Type B pancreatic cell (in vitro differentiated cells): ENCODE results near the gene RAC3. TPM values are rescaled to one million over a fixed set of nuclear protein-coding genes. Genes with fewer than 3 reads are reported as not detected.
A peak's percentile ranks its signal among the peaks of the same experiment; 100 is the strongest.

ENCODE experiments used
- DNase-seq: peaks from one replicate; pipeline ENCODE4 v3.0.0; 2021; ENCODE audit warnings: mixed read lengths; ENCODE audit not compliant: unreplicated experiment; ENCODE audit errors: extremely low spot score
- H3K27ac Mint-ChIP-seq: 2 replicates; pipeline ENCODE4 v1.8.0; 2021; ENCODE audit warnings: mild to moderate bottlenecking, mixed read lengths
- H3K27me3 Mint-ChIP-seq: 2 replicates; pipeline ENCODE4 v1.8.0; 2021; ENCODE audit warnings: mixed read lengths
- H3K36me3 Mint-ChIP-seq: 2 replicates; pipeline ENCODE4 v1.8.0; 2021; ENCODE audit warnings: mixed read lengths
- H3K4me1 Mint-ChIP-seq: one replicate; pipeline ENCODE4 v1.8.0; 2021; ENCODE audit warnings: mixed read lengths; ENCODE audit not compliant: unreplicated experiment
- H3K4me3 Mint-ChIP-seq: 2 replicates; pipeline ENCODE4 v1.8.0; 2021; ENCODE audit warnings: mild to moderate bottlenecking, mixed read lengths
- H3K9me3 Mint-ChIP-seq: 2 replicates; pipeline ENCODE4 v1.8.0; 2021; ENCODE audit warnings: mixed read lengths
- total RNA-seq: library from RNA; stranded (reverse); gene quantifications from 2 replicates; pipeline ENCODE4 v1.2.1, GENCODE V29; 2021; ENCODE audit warnings: low replicate concordance
- TF ChIP-seq, protein P1 (sequence below): fragments of 200-600 bp; sonication (generic); conservative IDR thresholded peaks from 2 replicates; pipeline ENCODE4 v1.5.0; 2021; ENCODE audit warnings: antibody characterized with exemption, mild to moderate bottlenecking

The RAC3 gene
- total RNA-seq, 1 donor from 2014 or later, result 51.7 TPM

DNA sequence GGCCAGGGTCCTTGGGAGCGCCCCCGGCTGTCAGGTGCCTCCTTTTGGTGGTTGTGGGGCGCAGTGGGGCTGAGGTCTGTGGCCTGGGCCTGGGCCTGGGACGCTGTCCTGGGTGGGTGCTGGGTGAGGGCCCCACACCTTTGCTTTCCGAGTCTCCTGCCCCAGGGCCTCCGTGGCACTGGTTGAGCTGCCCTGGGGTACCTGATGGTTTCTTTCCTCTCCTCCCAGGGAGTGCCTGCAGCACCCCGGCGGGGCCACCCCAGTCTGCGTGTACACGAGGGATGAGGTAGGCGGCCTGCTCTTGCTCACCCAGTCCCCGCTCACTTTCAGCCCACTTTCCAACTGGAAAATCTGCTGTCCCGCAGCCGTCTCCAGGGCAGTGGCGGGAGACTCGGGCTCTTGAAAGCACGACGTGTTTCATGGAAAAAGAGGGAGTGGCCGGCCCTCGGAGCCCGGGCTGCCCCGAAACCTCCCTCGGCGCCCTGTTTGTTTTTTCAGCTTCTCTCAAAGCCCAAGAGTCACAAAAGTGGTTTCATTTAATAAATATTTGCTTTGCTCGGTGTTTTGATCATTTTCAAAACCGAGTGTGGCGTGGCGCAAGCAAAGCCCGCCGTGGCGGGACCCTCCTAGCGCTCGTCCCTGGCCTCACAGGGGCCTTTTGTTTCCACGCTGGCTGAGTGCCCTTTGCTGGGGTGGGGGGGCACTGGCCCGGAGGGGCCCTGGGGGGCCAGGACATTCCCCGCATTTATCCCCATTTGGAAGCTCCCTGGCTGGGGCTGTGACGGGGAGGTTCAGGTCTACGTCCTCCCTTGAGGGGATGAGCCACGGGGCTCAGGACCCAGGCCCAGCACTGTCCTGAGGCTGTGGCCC is 36.6 kb upstream of the RAC3 start:
- Mint-ChIP-seq H3K9me3 (no peaks in the 10 kb centered on the region), H3K27me3 (no peaks in the 10 kb centered on the region), H3K36me3 (peaks cover 10% of the 10 kb centered on the region), H3K4me3 (no peak overlapping the region), H3K27ac (peak overlapping the region; percentile 59), H3K4me1 (peaks cover 15% of the 10 kb centered on the region)
- DNase-seq, result no peak
- TF ChIP-seq, protein P1, sequence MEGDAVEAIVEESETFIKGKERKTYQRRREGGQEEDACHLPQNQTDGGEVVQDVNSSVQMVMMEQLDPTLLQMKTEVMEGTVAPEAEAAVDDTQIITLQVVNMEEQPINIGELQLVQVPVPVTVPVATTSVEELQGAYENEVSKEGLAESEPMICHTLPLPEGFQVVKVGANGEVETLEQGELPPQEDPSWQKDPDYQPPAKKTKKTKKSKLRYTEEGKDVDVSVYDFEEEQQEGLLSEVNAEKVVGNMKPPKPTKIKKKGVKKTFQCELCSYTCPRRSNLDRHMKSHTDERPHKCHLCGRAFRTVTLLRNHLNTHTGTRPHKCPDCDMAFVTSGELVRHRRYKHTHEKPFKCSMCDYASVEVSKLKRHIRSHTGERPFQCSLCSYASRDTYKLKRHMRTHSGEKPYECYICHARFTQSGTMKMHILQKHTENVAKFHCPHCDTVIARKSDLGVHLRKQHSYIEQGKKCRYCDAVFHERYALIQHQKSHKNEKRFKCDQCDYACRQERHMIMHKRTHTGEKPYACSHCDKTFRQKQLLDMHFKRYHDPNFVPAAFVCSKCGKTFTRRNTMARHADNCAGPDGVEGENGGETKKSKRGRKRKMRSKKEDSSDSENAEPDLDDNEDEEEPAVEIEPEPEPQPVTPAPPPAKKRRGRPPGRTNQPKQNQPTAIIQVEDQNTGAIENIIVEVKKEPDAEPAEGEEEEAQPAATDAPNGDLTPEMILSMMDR, result no peak

DNA sequence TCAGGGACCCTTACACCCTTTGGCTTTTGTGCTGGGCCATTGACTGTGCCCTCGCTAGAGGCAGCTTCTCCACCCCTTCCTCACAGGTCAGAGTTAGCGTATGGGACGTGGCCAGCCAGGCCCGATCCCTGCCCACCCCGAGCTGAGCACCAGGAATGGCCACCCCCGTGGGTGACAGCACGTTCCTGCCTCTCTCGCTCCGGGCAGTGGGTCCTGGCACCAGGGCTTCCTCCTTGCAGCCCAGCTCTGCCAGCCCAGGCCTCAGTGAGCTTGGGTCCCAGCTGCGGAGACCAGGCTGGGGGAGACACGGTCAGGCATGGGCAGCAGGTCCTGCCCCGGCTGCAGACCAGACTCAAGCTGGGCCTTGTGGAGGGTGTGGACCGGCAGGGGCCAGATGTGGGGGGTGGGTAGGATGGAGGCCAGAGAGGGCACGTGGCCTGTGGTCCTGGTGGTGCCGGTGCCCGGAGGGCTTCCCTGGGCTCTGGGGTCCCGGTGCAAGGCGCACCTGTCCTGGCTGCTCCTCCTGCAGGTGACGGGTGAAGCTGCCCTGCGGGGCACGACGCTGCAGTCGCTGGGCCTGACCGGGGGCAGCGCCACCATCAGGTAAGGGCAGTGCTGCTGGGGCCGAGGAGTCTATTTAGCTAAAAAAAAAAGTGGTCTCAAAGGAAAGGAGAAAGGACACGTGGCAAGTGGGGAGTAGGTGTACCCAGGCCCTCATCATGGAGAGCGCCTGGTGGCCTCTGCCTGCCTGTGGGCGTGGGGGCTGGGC is 35.8 kb upstream of the RAC3 start:
- no peak overlapping the region for H3K27ac Mint-ChIP-seq
- no peaks in the 10 kb centered on the region for H3K9me3 Mint-ChIP-seq
- TF ChIP-seq, protein P1, result no peak
- peaks cover 7% of the 10 kb centered on the region for H3K36me3 Mint-ChIP-seq
- DNase-seq, result no peak
- no peak overlapping the region for H3K4me3 Mint-ChIP-seq
- peaks cover 15% of the 10 kb centered on the region for H3K4me1 Mint-ChIP-seq
- H3K27me3 Mint-ChIP-seq, result no peaks in the 10 kb centered on the region

- no peak for DNase-seq
- Mint-ChIP-seq H3K4me3 (no peak overlapping the region), H3K4me1 (peaks cover 15% of the 10 kb centered on the region)
Measured at GRCh38 chr17:81996232-81996756, 35.2 kb upstream of the RAC3 start.

GRCh38 chr17:81996757-81997441 is 34.6 kb upstream of the RAC3 start:
- DNase-seq, result no peak
- no peak overlapping the region for H3K4me3 Mint-ChIP-seq
- H3K4me1 Mint-ChIP-seq, result peaks cover 15% of the 10 kb centered on the region
- TF ChIP-seq, protein P1, result no peak
- H3K36me3 Mint-ChIP-seq, result peaks cover 4% of the 10 kb centered on the region
- no peaks in the 10 kb centered on the region for H3K27me3 Mint-ChIP-seq
- no peak overlapping the region for H3K27ac Mint-ChIP-seq
- H3K9me3 Mint-ChIP-seq, result no peaks in the 10 kb centered on the region

More at GRCh38 chr17:81996232-81996756, 35.2 kb upstream of the RAC3 start:
- Mint-ChIP-seq H3K36me3 (peaks cover 4% of the 10 kb centered on the region), H3K27me3 (no peaks in the 10 kb centered on the region), H3K27ac (no peak overlapping the region), H3K9me3 (no peaks in the 10 kb centered on the region)
- TF ChIP-seq, protein P1, result no peak

- H3K27ac Mint-ChIP-seq, result no peak overlapping the region
- peaks cover 4% of the 10 kb centered on the region for H3K36me3 Mint-ChIP-seq
- no peaks in the 10 kb centered on the region for H3K27me3 Mint-ChIP-seq
- H3K9me3 Mint-ChIP-seq, result no peaks in the 10 kb centered on the region
- TF ChIP-seq, protein P1, result no peak
- no peak for DNase-seq
- H3K4me1 Mint-ChIP-seq, result peaks cover 15% of the 10 kb centered on the region
- H3K4me3 Mint-ChIP-seq, result no peak overlapping the region
Measured at GRCh38 chr17:81998212-81998611, 33.3 kb upstream of the RAC3 start.
